ENCODE data around the gene KL.

DNA sequence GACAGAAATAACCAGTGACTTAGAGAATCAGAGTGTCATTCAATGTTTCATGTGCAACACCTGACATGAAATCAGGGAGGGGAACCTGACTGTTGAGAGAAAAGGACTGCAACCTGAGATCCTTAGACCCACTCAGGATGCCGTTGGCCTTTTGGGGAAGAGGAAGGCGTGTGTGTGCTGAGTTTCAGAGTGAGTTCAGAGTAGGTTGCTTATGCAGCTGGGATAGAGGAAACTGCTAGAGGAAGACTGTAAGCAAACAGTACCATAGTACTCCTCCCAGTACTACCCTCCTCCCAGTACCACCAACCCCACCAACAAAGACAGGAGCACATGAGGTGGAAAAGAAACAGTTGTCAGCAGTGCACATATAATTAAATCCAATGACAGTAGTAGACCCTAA, 63.7 kb downstream of the KL start:
- TF ChIP-seq, protein P1, sequence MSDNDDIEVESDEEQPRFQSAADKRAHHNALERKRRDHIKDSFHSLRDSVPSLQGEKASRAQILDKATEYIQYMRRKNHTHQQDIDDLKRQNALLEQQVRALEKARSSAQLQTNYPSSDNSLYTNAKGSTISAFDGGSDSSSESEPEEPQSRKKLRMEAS (IDR thresholded peaks at IDR 0.05), result no peak
- no peak for TF ChIP-seq RAD21 (IDR thresholded peaks at IDR 0.05; ENCODE audit: low read depth)
- no peak for TF ChIP-seq CREB1 (IDR thresholded peaks at IDR 0.05; ENCODE audit: low read depth)
- TF ChIP-seq TAF1 (IDR thresholded peaks at IDR 0.05; ENCODE audit: low read depth), result no peak
- TF ChIP-seq CEBPB (IDR thresholded peaks at IDR 0.05), result no peak
- TF ChIP-seq, protein P2, sequence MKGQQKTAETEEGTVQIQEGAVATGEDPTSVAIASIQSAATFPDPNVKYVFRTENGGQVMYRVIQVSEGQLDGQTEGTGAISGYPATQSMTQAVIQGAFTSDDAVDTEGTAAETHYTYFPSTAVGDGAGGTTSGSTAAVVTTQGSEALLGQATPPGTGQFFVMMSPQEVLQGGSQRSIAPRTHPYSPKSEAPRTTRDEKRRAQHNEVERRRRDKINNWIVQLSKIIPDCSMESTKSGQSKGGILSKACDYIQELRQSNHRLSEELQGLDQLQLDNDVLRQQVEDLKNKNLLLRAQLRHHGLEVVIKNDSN (IDR thresholded peaks at IDR 0.05), result no peak

Measured in Ishikawa (cell line).